ENCODE results near the gene FAM76B.
"Not testable (repeated sequence)": the region's sequence is repeated elsewhere in the genome, so short reads cannot be mapped to it uniquely, and the experiment has no call there.

The FAM76B gene

DNA sequence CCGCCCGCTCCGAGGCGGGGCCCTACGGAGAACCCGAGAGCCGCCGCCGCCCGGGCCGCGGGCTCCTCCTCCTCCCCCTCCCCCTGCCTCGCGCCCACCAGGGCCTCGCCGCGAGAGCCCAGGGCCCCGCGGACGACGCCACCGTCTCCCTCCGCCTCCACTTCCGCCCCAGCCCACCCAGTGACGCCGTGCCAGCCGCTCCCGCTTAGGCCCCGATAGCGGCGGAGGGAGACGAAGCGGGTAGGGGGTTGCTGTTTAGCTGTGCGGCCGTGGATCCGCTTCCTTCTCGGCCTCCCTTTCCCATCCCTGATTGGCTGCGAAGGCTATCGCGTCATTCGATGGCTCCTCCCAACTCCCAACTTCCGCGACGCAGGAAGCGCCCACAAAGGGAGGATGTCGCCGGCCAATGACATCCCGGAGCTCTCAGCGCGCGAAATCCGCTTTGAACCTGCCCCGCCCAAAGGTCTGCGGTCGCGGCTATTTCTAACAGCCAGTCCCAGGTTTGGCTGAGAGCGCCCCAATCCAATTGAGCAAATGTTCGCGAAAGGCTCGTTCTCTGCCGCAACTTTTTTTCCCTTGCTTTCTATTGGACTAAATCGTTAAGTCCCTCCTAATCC is at the start of gene FAM76B:
Gene FAM76B, minus strand, starts transcription at position 277 of the 617 bp plus-strand sequence. CDS start 304 bp downstream, outside the sequence.
- peak; percentile 97 for DNase-seq

GRCh38 chr11:95835768-95836488 is 46.3 kb upstream of the FAM76B start:
- peak; percentile 42 for DNase-seq

GRCh38 chr11:95835351-95835750 is 45.8 kb upstream of the FAM76B start:
- no peak for DNase-seq

- DNase-seq = no peak
These were observed 43.8 kb upstream of the FAM76B start for GRCh38 chr11:95833378-95833777.

DNA sequence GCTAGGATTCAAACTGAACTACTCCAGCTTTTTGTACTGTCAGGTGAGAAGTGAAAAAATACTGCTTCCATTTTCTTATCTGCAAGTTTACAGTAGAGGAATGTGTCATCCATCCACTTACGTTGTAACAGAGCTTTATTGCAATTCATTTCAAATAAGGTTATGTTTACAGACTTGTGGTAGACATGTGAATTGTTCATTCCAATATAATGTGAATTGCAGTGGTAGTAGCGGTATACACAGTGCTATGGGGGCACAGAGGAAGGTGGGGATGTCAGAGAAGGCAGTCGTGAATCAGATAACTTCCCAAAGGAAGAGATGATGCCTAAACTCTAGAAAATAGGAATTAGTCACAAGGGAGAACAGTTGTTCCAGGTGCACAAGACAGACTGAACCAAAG is 43.2 kb upstream of the FAM76B start:
- DNase-seq = no peak

DNA sequence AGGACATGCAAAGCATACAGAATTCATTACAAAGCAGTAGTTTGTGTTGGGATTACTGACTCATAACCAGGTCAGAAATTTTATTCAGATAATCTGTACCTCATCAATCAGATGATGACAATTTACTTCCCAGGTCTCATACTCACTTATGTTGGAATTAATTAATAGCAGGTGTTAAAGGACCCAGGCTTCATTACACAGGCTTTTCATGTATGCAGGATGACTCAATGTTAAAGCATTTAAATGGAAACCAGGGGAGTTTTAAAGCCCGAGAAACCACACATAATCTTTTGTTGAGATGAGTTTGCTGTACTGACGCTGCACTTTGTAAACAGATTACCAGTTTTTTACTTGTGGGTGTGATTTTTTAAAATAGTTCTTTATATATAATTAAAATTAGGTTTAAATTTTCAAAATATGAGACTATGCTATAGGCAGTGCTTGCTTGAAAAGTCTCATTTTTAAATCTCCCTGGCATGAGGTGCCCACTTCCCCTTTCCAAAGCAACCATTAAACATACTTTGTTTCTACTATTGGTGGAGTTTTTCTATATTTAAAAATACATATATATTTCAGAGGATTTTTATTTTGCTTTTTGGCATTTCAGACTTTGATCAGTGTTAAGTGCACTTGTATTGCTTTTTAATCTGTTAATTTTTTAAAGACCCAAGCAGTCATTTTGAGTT is 41.8 kb upstream of the FAM76B start:
- no peak for DNase-seq

GRCh38 chr11:95829580-95830259 is 40.1 kb upstream of the FAM76B start:
- no peak for DNase-seq

DNA sequence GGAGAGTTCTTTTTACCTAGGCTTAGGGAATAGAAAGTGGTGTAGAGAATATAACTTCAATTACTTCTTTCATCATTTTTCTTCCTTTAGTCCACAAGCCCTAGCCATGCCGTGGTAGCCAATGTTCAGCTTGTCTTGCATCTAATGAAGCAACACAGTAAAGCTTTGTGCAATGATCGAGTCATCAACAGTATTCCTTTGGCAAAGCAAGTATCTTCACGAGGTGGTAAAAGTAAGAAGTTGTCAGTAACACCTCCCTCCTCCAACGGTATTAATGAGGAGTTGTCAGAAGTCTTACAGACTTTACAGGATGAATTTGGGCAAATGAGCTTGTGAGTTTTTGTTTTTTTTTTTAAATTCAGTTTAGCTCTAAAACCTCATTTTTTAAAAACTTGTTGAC is 38.1 kb upstream of the FAM76B start:
- DNase-seq = no peak

GRCh38 chr11:95821640-95822039 is 32.1 kb upstream of the FAM76B start:
- no peak for DNase-seq

DNA sequence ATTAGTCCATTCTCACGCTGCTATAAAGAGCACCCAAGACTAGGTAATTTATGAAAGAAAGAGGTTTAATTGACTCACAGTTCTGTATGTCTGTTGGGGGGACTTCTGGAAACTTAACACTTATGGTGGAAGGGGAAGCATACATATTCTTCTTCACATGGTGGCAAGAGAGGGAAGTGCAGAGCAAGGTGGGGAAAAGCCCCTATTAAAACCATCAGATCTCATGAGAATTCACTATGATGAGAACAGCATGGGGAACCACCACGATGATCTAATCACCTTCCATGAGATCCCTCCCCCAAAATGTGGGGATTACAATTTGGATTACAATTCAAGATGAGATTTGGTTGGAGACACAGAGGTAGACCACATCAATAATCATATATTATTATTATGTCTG is 26.5 kb upstream of the FAM76B start:
- DNase-seq = no peak

GRCh38 chr11:95811052-95811451 is 21.5 kb upstream of the FAM76B start:
- not testable (repeated sequence) for DNase-seq

DNA sequence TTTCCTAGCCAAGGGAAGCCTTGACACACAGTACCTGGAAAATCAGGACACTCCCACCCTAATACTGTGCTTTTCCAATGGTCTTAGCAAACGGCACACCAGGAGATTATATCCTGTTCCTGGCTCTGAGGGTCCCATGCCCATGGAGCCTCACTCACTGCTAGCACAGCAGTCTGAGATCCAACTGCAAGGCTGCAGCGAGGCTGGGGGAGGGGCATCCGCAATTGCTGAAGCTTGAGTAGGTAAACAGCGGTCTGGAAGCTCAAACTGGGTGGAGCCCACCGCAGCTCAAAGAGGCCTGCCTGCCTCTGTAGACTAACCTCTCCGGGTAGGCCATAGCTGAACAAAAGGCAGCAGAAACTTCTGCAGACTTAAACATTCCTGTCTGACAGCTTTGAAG is 16.9 kb upstream of the FAM76B start:
- not testable (repeated sequence) for DNase-seq

- no peak for DNase-seq
These were observed 16.3 kb upstream of the FAM76B start for GRCh38 chr11:95805869-95806268.

DNA sequence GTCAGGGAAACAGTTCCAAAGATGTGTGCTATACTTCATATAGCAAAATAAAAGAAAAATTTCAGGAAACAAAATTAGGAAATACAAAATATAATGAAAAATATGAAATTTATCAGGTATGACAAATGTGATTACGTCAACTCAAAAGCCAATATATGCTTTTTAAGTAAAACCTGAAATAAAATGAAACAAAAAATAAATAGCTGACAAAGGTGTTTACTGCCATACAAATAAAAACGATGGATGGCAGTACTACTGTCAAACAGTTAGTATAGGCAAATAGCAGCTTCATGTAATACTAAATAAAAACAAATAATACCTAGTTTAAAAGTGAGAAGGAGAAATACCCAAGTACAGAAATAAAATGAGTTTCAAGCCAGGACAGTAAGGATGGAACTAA is 14.4 kb upstream of the FAM76B start:
- DNase-seq = no peak

GRCh38 chr11:95802806-95803205 is 13.2 kb upstream of the FAM76B start:
- DNase-seq = no peak

DNA sequence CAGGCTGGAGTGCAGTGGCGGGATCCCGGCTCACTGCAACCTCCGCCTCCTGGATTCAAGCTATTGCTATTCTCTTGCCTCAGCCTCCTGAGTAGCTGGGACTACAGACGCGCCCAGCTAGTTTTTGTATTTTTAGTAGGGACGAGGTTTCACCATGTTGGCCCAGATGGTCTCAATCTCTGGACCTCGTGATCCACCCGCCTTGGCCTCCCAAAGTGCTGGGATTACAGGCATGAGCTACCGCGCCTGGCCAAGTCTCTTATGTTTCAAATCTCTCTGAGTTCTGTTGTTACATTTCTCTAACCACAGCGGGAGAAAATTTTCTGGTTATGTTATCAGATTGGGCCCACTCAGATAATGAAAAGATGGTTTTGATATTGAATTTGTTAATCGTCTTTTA is 10.9 kb upstream of the FAM76B start:
- no peak for DNase-seq

DNA sequence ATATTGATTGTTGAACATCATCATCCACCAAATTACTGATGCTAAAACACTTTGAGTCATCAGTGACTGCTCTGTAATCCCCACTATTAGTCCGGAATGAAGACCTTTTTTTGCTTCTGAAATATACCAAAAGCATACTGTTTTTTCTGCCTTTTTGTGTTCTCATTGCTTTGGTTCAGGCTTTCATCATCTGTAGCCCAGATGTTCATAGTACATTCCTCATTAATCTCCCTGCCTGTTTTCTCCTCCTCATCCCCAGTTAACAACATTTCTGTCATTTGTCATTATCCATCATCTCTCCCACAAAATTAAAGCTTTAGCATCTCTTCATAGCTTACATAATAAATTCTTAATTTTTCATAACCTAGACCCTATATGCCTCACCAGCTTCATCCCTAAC is 10.0 kb upstream of the FAM76B start:
- DNase-seq = no peak

DNA sequence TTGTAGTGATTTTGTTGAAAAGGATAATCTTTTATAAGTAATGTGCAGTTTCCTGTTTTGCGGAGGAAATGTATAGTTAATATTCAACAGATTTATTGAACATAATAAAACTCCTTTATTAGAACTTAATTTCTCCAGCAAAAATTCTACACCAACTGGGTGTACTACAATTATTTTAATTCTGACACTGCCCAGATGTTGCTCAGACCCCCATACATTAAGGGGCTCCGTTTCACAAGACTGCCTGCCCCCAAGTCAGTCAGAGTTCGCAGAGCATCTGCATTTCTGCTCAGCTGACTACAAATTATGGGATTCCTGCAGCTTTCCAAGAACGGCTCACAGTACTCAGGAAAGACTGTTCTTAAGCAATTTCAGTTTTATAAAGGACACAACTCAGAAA is 6.9 kb upstream of the FAM76B start:
- DNase-seq = no peak

- no peak for DNase-seq
These were observed 6.2 kb upstream of the FAM76B start for GRCh38 chr11:95795627-95796295.

- DNase-seq = no peak
These were observed 4.5 kb upstream of the FAM76B start for GRCh38 chr11:95794086-95794485.

GRCh38 chr11:95793116-95793515 is 3.5 kb upstream of the FAM76B start:
- DNase-seq = no peak

DNA sequence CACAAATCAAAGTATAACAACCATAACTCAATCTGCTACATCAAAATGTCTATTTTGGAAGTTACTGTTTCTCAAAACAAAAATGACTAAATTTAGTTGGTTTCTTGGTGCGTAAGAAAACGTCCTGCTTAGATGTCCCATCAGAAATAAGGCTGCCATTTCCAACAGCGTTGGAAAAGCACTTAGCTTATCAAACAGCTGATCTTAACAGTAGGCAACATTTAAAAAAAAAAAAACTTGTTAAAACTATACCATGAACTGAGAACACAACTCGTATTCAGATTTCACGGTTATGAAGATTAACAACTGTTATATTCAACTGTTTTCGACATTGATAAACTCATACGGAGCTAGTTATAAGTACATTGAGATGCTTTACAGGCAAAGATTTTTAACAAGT is 3.1 kb upstream of the FAM76B start:
- DNase-seq = no peak

DNA sequence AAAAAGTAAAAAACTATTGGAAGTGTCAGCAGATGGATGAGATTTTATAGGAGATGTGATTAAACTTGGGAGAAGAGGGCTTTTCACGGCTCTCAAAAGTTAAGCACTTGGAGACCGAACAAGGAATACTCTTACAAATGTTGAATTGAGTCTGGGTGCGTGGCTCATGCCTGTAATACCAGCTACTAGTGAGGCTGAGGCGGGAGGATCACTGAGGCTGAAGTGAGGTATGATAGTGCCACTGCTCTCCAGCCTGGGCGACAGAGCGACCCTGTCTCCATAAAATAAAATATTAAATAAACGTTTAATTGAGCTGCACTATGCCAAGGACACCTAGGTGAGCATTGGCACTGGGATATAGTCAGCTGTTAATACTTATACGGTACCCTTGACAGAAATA is 2.6 kb upstream of the FAM76B start:
- no peak for DNase-seq

All from activated T-cell treated with anti-CD3 and anti-CD28 coated beads, Interleukin-2, amount 50 U/mL, for 1 hour (primary cell).